Gastroesophageal sphincter (tissue), 4 donors: ENCODE results near the gene NFYC. TPM values are rescaled to one million over a fixed set of nuclear protein-coding genes. Genes with fewer than 3 reads are reported as not detected.

ENCODE experiments used
- ATAC-seq: fragments of 150-250 bp; one replicate; pipeline ENCODE4 v1.9.1; 2016; ENCODE audit warnings: mild to moderate bottlenecking, moderate library complexity
- H3K27ac ChIP-seq, 4 donors: fragments of 200-600 bp; sonication (generic) in 3 of 4; 1 replicate in 3 of 4; 2 replicates in 1 of 4; pipeline ENCODE4 v1.5.1; 2016 to 2019
- H3K27me3 ChIP-seq: fragments of 200-600 bp; sonication (generic); one replicate; pipeline ENCODE4 v1.5.1; 2019
- H3K36me3 ChIP-seq, 2 donors: fragments of 200-600 bp; sonication (generic); one replicate each; pipeline ENCODE4 v1.5.1; 2019; ENCODE audit warnings: control low read depth in 1 of 2
- H3K4me1 ChIP-seq, 3 donors: fragments of 200-600 bp; sonication (generic); 1 replicate in 2 of 3; 2 replicates in 1 of 3; pipeline ENCODE4 v1.5.1; 2016 to 2019; ENCODE audit warnings: control low read depth in 2 of 3
- H3K4me3 ChIP-seq, 2 donors: fragments of 200-600 bp; sonication (generic); one replicate each; pipeline ENCODE4 v1.5.1; 2019; ENCODE audit warnings: mild to moderate bottlenecking in 1 of 2, moderate library complexity in 1 of 2
- H3K9me3 ChIP-seq, 3 donors: fragments of 200-600 bp; sonication (generic); one replicate each; pipeline ENCODE4 v1.5.1; 2017 to 2019; ENCODE audit warnings: control low read depth in 2 of 3
- CTCF ChIP-seq, 4 experiments: fragments of 200-600 bp in 2 of 4; fragments of 450-650 bp in 2 of 4; sonication (generic) in 1 of 4; IDR thresholded peaks; one replicate each; pipeline ENCODE4 v1.5.1; 2017 to 2019; ENCODE audit warnings: antibody characterized with exemption in 4 of 4, mild to moderate bottlenecking in 2 of 4, moderate library complexity in 2 of 4
- EP300 ChIP-seq: sonication (generic); formaldehyde crosslinking; IDR thresholded peaks from one replicate; pipeline ENCODE4 v1.6.1; 2017; ENCODE audit warnings: antibody characterized with exemption, mild to moderate bottlenecking
- POLR2A ChIP-seq, 2 donors: fragments of 450-650 bp; IDR thresholded peaks; one replicate each; pipeline ENCODE4 v1.6.1; 2017; ENCODE audit warnings: antibody characterized with exemption in 2 of 2, mild to moderate bottlenecking in 2 of 2, moderate library complexity in 1 of 2
- POLR2AphosphoS5 ChIP-seq: sonication (generic); formaldehyde crosslinking; IDR thresholded peaks from one replicate; pipeline ENCODE4 v1.6.1; 2017; ENCODE audit warnings: antibody characterized with exemption
- WGBS, 2 donors: methylation state at CpG; one replicate each; pipeline ENCODE4 v1.1.5; 2018; ENCODE audit warnings: low coverage in 1 of 2; 5-methylcytosine and 5-hydroxymethylcytosine counted together
- total RNA-seq, 4 donors: library from RNA; depleted of rRNA; stranded (reverse); fragments of >200 nt; gene quantifications; one replicate each; pipeline ENCODE4 v1.1.0, GENCODE V29; 2016

The NFYC gene
- total RNA-seq, 4 donors from 2014 or later = 32.4 to 54.2 (median 46.5) TPM

- no peaks in the 10 kb centered on the region for H3K27me3 ChIP-seq
- no peaks in the 10 kb centered on the region for H3K9me3 ChIP-seq
- H3K4me1 ChIP-seq = peaks cover 0 to 21% (median 5%) of the 10 kb centered on the region in 3 donors
- H3K4me3 ChIP-seq = no peak overlapping the region
- TF ChIP-seq EP300 = no peak
- no peak for TF ChIP-seq POLR2AphosphoS5
- no peak for TF ChIP-seq POLR2A (IDR thresholded peaks at IDR 0.05)
- TF ChIP-seq CTCF (IDR thresholded peaks at IDR 0.05) = no peak
- no peak for ATAC-seq
- 89 to 95% methylated on average over 2 to 6 of the region's 6 CpGs for WGBS, 2 donors
- no peak overlapping the region for H3K27ac ChIP-seq
- peaks cover 0 to 18% of the 10 kb centered on the region in 2 donors for H3K36me3 ChIP-seq
Measured at GRCh38 chr1:40687661-40688060, 3.8 kb upstream of the NFYC start.

- ATAC-seq = no peak
- peaks cover 0 to 41% (median 7%) of the 10 kb centered on the region in 3 donors for H3K4me1 ChIP-seq
- TF ChIP-seq POLR2A (IDR thresholded peaks at IDR 0.05) (no peak), EP300 (no peak), CTCF (IDR thresholded peaks at IDR 0.05) (no peak), POLR2AphosphoS5 (no peak)
Measured at GRCh38 chr1:40689737-40690136, 1.8 kb upstream of the NFYC start.

GRCh38 chr1:40690771-40691537 is 550 bp upstream of the NFYC start:
- H3K4me3 ChIP-seq = peak overlapping the region; percentile 88 to 95
- no peaks in the 10 kb centered on the region for H3K9me3 ChIP-seq
- peak; percentile 0 for ATAC-seq
- TF ChIP-seq CTCF (IDR thresholded peaks at IDR 0.05) = peak in 1 of 4 experiments; percentile 40
- TF ChIP-seq POLR2AphosphoS5 = no peak
- H3K4me1 ChIP-seq = peaks cover 0 to 52% (median 7%) of the 10 kb centered on the region in 3 donors
- peaks cover 0 to 12% of the 10 kb centered on the region in 2 donors for H3K36me3 ChIP-seq
- H3K27me3 ChIP-seq = no peaks in the 10 kb centered on the region
- WGBS, 2 donors = 21 to 32% methylated on average over 11 of the region's 18 CpGs
- H3K27ac ChIP-seq = peak overlapping the region; percentile 96 to 99 (median 98)

More at GRCh38 chr1:40689737-40690136, 1.8 kb upstream of the NFYC start:
- H3K9me3 ChIP-seq = no peaks in the 10 kb centered on the region
- peaks cover 0 to 18% of the 10 kb centered on the region in 2 donors for H3K36me3 ChIP-seq
- H3K27me3 ChIP-seq = no peaks in the 10 kb centered on the region
- H3K4me3 ChIP-seq = no peak overlapping the region
- 0 to 20% methylated on average over 1 of the region's 1 CpG for WGBS, 2 donors
- H3K27ac ChIP-seq = peak overlapping the region in 1 of 4 donors; percentile 99

GRCh38 chr1:40692429-40692895 is 958 bp downstream of the NFYC start:
- peak overlapping the region; percentile 96 to 99 (median 98) for H3K27ac ChIP-seq
- peak overlapping the region; percentile 88 to 95 for H3K4me3 ChIP-seq
- no peaks in the 10 kb centered on the region for H3K27me3 ChIP-seq
- TF ChIP-seq EP300 (no peak), POLR2A (IDR thresholded peaks at IDR 0.05) (no peak), CTCF (IDR thresholded peaks at IDR 0.05) (no peak), POLR2AphosphoS5 (no peak)
- no peaks in the 10 kb centered on the region for H3K36me3 ChIP-seq
- peaks cover 0 to 66% (median 12%) of the 10 kb centered on the region in 3 donors for H3K4me1 ChIP-seq
- peak; percentile 16 for ATAC-seq
- WGBS, 2 donors = 2% methylated on average over 7 to 8 of the region's 9 CpGs
- H3K9me3 ChIP-seq = no peaks in the 10 kb centered on the region

GRCh38 chr1:40693425-40693824 is 1.9 kb downstream of the NFYC start:
- no peaks in the 10 kb centered on the region for H3K9me3 ChIP-seq
- peaks cover 0 to 73% (median 12%) of the 10 kb centered on the region in 3 donors for H3K4me1 ChIP-seq
- 80 to 91% methylated on average over 1 of the region's 1 CpG for WGBS, 2 donors
- no peak overlapping the region for H3K4me3 ChIP-seq
- TF ChIP-seq POLR2AphosphoS5 (no peak), CTCF (IDR thresholded peaks at IDR 0.05) (no peak), POLR2A (IDR thresholded peaks at IDR 0.05) (no peak), EP300 (no peak)
- no peaks in the 10 kb centered on the region for H3K27me3 ChIP-seq
- H3K36me3 ChIP-seq = no peaks in the 10 kb centered on the region
- H3K27ac ChIP-seq = peak overlapping the region in 3 of 4 donors; percentile 5 to 99 (median 98)
- no peak for ATAC-seq
